GM12878 (cell line): Measurements from ENCODE around the gene PSMD13. TPM values are rescaled to one million over a fixed set of nuclear protein-coding genes. Genes with fewer than 3 reads are reported as not detected.

Experiments
- ATAC-seq: fragments of 200-7000 bp; cut with Tn5 transposase; 3 replicates; pipeline ENCODE4 v1.9.1; 2020; ENCODE audit warnings: mild to moderate bottlenecking, moderate library complexity
- BruUV-seq: library from RNA; stranded (reverse); fragments of 400-500 nt; replicated peaks from 2 replicates; lab custom pipeline; 2021; lab: Mats Ljungman, UMichigan
- CTCF ChIA-PET: fragments of 300-600 bp; sonication (Branson Sonifier 250); formaldehyde crosslinking; extraction: SDS; loops from one replicate; lab custom pipeline; 2021; ENCODE audit warnings: inconsistent platforms; lab: Yijun Ruan, JAX
- POLR2A ChIA-PET: fragments of 350-600 bp; formaldehyde crosslinking; extraction: SDS; loops from one replicate; lab custom pipeline; 2021; ENCODE audit warnings: inconsistent platforms; lab: Charles Lee
- RAD21 ChIA-PET: fragments of 300-600 bp; sonication (Branson Sonifier 250); formaldehyde crosslinking; loops from one replicate; lab custom pipeline; 2023; ENCODE audit warnings: antibody characterized with exemption; ENCODE audit not compliant: unreplicated experiment; lab: Charles Lee
- SMC1A ChIA-PET: fragments of 300-600 bp; sonication (Branson Sonifier 250); formaldehyde crosslinking; loops from one replicate; lab custom pipeline; 2023; ENCODE audit not compliant: unreplicated experiment, uncharacterized antibody; lab: Charles Lee
- DNase-seq: peaks from one replicate; pipeline ENCODE4 v3.0.0-alpha.2; 2011; ENCODE audit warnings: low read depth, low spot score
- FAIRE-seq: peaks from 3 replicates; lab custom pipeline; 2011; peaks lifted over from hg19 to GRCh38; lab: Jason Lieb, UNC
- H2AFZ ChIP-seq: 2 replicates; pipeline ENCODE4 v1.6.0; 2011; ENCODE audit warnings: low read depth, low read length, control low read depth; ENCODE audit not compliant: control insufficient read depth
- H3K27ac ChIP-seq: 2 replicates; pipeline ENCODE4 v1.5.1; 2011; ENCODE audit warnings: control low read depth; ENCODE audit not compliant: control insufficient read depth, insufficient read depth
- H3K27me3 ChIP-seq, 2 experiments: replicated peaks in 1 of 2; 2 replicates each; pipeline versions ENCODE4 v1.6.0 to v1.6.1; 2011; ENCODE audit warnings: low read length in 1 of 2; ENCODE audit not compliant: control insufficient read depth in 2 of 2, insufficient read depth in 2 of 2
- H3K36me3 ChIP-seq, 2 experiments: 2 replicates each; pipeline ENCODE4 v1.5.1; 2011; ENCODE audit warnings: low read length in 1 of 2; ENCODE audit not compliant: control insufficient read depth in 2 of 2, insufficient read depth in 2 of 2
- H3K4me1 ChIP-seq: 2 replicates; pipeline ENCODE4 v1.6.1; 2011; ENCODE audit warnings: mild to moderate bottlenecking, low read length, moderate library complexity, mixed read lengths; ENCODE audit not compliant: control insufficient read depth, insufficient read depth
- H3K4me2 ChIP-seq: 2 replicates; pipeline ENCODE4 v1.6.0; 2011; ENCODE audit warnings: control low read depth; ENCODE audit not compliant: control insufficient read depth, insufficient read depth
- H3K4me3 ChIP-seq: fragments of 200-600 bp; sonication (generic); 2 replicates; pipeline ENCODE4 v1.5.1; 2016
- H3K79me2 ChIP-seq: 2 replicates; pipeline ENCODE4 v1.6.0; 2011; ENCODE audit warnings: low read length; ENCODE audit not compliant: control insufficient read depth, insufficient read depth
- H3K9ac ChIP-seq: 2 replicates; pipeline ENCODE4 v1.8.0; 2011; ENCODE audit warnings: low read length, control low read depth, mixed read lengths; ENCODE audit not compliant: control insufficient read depth, insufficient read depth
- H3K9me3 ChIP-seq: replicated peaks from 3 replicates; pipeline ENCODE4 v1.5.1; 2011; ENCODE audit warnings: mild to moderate bottlenecking, low read length; ENCODE audit not compliant: control insufficient read depth, insufficient read depth
- H4K20me1 ChIP-seq: 2 replicates; pipeline ENCODE4 v1.6.0; 2011; ENCODE audit not compliant: control insufficient read depth, insufficient read depth
- ETV6 ChIP-seq, 2 experiments: fragments of 450-650 bp in 1 of 2; IDR thresholded peaks in 1 of 2; conservative IDR thresholded peaks in 1 of 2; 2 replicates each; pipeline ENCODE4 v1.6.1; 2014; ENCODE audit warnings: antibody characterized with exemption in 1 of 2, borderline replicate concordance in 1 of 2, low read depth in 1 of 2, mild to moderate bottlenecking in 1 of 2, moderate library complexity in 1 of 2
- IRF4 ChIP-seq: IDR thresholded peaks from 2 replicates; pipeline ENCODE4 v1.6.1; 2011; ENCODE audit warnings: low read depth, low read length
- KLF5 ChIP-seq: fragments of 450-650 bp; IDR thresholded peaks from 2 replicates; pipeline ENCODE4 v1.6.1; 2014; ENCODE audit warnings: mild to moderate bottlenecking; ENCODE audit not compliant: partially characterized antibody
- NFIC ChIP-seq: IDR thresholded peaks from 2 replicates; pipeline ENCODE4 v1.6.1; 2012; ENCODE audit warnings: low read depth, mild to moderate bottlenecking, inconsistent platforms, low read length, moderate library complexity
- PML ChIP-seq: IDR thresholded peaks from 2 replicates; pipeline ENCODE4 v1.6.1; 2012; ENCODE audit warnings: low read length, inconsistent platforms
- POLR2A ChIP-seq: IDR thresholded peaks from 2 replicates; pipeline ENCODE4 v1.6.1; 2011; ENCODE audit warnings: low read depth, mild to moderate bottlenecking, low read length
- SUPT20H ChIP-seq: IDR thresholded peaks from 2 replicates; pipeline ENCODE4 v1.6.1; 2011; ENCODE audit warnings: low read depth, mild to moderate bottlenecking, low read length, moderate library complexity, borderline replicate concordance; ENCODE audit not compliant: control insufficient read depth
- ZBED1 ChIP-seq: IDR thresholded peaks from 2 replicates; pipeline ENCODE4 v1.6.1; 2016; ENCODE audit warnings: borderline replicate concordance
- ZNF207 ChIP-seq: fragments of 450-650 bp; IDR thresholded peaks from 2 replicates; pipeline ENCODE4 v1.6.1; 2014; ENCODE audit warnings: antibody characterized with exemption, mild to moderate bottlenecking, borderline replicate concordance
- WGBS: methylation state at CpG from one replicate; pipeline ENCODE4 v1.1.6; 2016; ENCODE audit warnings: low lambda C conversion rate; ENCODE audit not compliant: insufficient replicate concordance, insufficient coverage; ENCODE audit errors: missing lambda C conversion rate; 5-methylcytosine and 5-hydroxymethylcytosine counted together
- in situ Hi-C: fragments of 300-500 bp; cut with MboI; formaldehyde crosslinking; loops from 9 replicates; pipeline ENCODE4 v1.14.3; 2018; ENCODE audit warnings: mixed read lengths
- intact Hi-C: fragments of 100-400 bp; cut with micrococcal nuclease; formaldehyde crosslinking; loops from one replicate; pipeline ENCODE4 v1.14.2; 2022; ENCODE audit not compliant: unreplicated experiment
- polyA plus RNA-seq, 11 experiments: library from polyadenylated mRNA; depleted of rRNA in 4 of 11; unstranded in 6 of 11; stranded (reverse) in 5 of 11; fragments of >200 nt; fragmentation: Nextera tagmentation in 4 of 11; fragmentation: Illumina TruSeq in 1 of 11; extraction: Ambion mirVana in 4 of 11; extraction: Trizol in 1 of 11; gene quantifications; 1 replicate in 1 of 11; 2 replicates in 10 of 11; pipeline versions ENCODE4 v1.2.1 to v1.2.3, GENCODE V29; 2011 to 2016; ENCODE audit warnings: inconsistent platforms in 2 of 11, missing spikeins in 2 of 11, low read depth in 1 of 11
- total RNA-seq, 4 experiments: library from RNA; depleted of rRNA in 3 of 4; stranded (reverse); fragments of >200 nt in 3 of 4; fragmentation: Illumina TruSeq in 1 of 4; extraction: Trizol in 1 of 4; gene quantifications; 2 replicates each; pipeline versions ENCODE4 v1.2.1 to v1.2.3, GENCODE V29; 2013 to 2021
- TF ChIP-seq, protein P1 (sequence below): fragments of 450-650 bp; IDR thresholded peaks from 2 replicates; pipeline ENCODE4 v1.6.1; 2017; ENCODE audit warnings: borderline replicate concordance

PSMD13 gene
- total and polyA plus RNA-seq, 10 of the 15 experiments (the other 5 are each of a cell fraction or from before 2014, with no cell fraction given): 141 to 303 (median 177) TPM

DNA sequence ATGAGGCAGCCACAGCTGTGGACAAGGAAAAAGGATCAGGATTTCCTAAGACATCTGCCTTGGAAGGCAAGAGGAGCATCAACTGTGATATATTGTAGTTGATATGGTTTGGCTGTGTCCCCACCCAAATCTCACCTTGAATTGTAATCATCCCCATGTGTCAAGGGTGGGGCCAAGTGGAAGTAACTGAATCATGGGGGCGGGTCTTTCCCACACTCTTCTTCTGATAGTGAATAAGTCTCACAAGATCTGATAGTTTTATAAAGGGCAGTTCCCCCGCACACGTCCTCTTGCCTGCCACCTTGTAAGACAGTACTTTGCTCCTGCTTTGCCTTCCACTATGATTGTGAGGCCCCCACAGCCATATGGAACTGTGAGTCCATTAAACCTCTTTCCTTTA, 19.1 kb upstream of the PSMD13 start:
- ATAC-seq: no peak

DNA sequence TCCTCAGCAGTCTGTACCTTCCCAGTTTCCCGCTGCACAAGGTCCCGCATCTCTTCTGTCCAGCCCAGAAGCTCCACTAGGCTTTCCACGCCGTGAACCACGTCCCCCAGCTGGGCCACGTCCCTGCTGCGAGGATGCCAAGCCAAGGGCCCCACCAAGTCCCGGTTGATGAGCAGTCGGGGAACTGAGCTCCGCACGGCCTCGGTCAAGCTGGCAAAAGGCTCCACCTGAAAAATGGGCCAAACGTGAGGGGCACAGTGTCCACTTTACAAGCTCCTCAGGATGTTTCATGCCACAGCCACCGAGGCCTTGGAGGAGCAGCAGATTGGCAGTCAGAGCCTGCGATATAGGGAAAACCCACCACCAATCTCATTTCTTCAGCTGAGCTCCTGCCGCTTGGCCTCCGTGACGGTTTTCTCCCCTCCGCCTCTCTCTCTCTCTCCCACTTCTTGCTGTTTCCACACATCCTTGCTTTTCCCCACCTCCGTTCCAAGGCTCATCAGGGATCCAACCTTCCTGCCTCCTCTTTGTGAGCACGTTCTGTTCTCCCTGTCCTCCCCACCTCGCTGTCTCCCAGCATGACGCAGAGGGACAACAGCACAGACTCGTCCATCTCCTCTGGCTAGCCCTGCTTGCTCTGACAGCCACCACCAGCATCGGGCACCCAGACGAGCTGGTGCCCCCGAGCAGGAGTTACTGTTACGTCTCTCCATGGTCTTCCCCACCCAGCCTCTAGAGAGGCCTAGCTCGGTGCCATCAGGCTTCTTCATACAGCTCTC, 17.8 kb upstream of the PSMD13 start:
- intact Hi-C loops (no loop called here), in situ Hi-C loops (no loop called here)
- no peak overlapping the region for H3K4me3 ChIP-seq
- no peak for TF ChIP-seq SUPT20H
- TF ChIP-seq ZNF207: no peak
- TF ChIP-seq, protein P1, sequence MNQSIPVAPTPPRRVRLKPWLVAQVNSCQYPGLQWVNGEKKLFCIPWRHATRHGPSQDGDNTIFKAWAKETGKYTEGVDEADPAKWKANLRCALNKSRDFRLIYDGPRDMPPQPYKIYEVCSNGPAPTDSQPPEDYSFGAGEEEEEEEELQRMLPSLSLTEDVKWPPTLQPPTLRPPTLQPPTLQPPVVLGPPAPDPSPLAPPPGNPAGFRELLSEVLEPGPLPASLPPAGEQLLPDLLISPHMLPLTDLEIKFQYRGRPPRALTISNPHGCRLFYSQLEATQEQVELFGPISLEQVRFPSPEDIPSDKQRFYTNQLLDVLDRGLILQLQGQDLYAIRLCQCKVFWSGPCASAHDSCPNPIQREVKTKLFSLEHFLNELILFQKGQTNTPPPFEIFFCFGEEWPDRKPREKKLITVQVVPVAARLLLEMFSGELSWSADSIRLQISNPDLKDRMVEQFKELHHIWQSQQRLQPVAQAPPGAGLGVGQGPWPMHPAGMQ: no peak
- TF ChIP-seq ZBED1: no peak
- TF ChIP-seq PML: no peak
- peak; percentile 45; the same call in 1 of the 2 replicates for TF ChIP-seq POLR2A
- WGBS: 84% methylated on average over 27 of the region's 29 CpGs
- no peak overlapping the region for H2AFZ ChIP-seq
- no peak overlapping the region for H3K27ac ChIP-seq
- DNase-seq (no peak), ATAC-seq (no peak), FAIRE-seq (no peak)
- no peaks in the 10 kb centered on the region for H3K27me3 ChIP-seq
- POLR2A ChIA-PET: interaction anchor here (1.7 kb wide), 1 partner anchor 11 kb away, joined by 4 read pairs; no protein-coding TSS in a partner anchor
- no peaks in the 10 kb centered on the region for H4K20me1 ChIP-seq
- RAD21 ChIA-PET: no interaction called here
- CTCF ChIA-PET: interaction anchor here (0.5 to 1.3 kb wide), 3 partner anchors 12 to 145 kb away, joined by 3 to 6 read pairs (median 4); partner anchors contain the start of gene BET1L
- H3K9me3 ChIP-seq: no peaks in the 10 kb centered on the region
- H3K4me1 ChIP-seq: no peaks in the 10 kb centered on the region
- SMC1A ChIA-PET: no interaction called here
- H3K4me2 ChIP-seq: no peak overlapping the region
- no peaks in the 10 kb centered on the region for H3K79me2 ChIP-seq
- no peak overlapping the region for H3K9ac ChIP-seq
- peaks cover 5 to 14% of the 10 kb centered on the region in 2 experiments for H3K36me3 ChIP-seq
- no TSS peak for BruUV-seq

More for the DNA sequence above, 19.1 kb upstream of the PSMD13 start:
- TF ChIP-seq ETV6 (conservative IDR thresholded peaks at IDR 0.05 in 1 of 2, IDR thresholded peaks at IDR 0.05 in 1 of 2; ENCODE audit: borderline replicate concordance in 1 of 2, low read depth in 1 of 2): no peak
- no peak for TF ChIP-seq KLF5
- TF ChIP-seq NFIC: no peak
- TF ChIP-seq IRF4: no peak
- TF ChIP-seq, all 136 proteins: peak for 0
- Histone ChIP-seq H4K20me1 (no peaks in the 10 kb centered on the region), H3K4me2 (no peak overlapping the region), H3K9ac (no peak overlapping the region), H3K27me3 (no peaks in the 10 kb centered on the region), H3K9me3 (no peaks in the 10 kb centered on the region), H2AFZ (no peak overlapping the region), H3K4me1 (no peaks in the 10 kb centered on the region), H3K79me2 (no peaks in the 10 kb centered on the region), H3K27ac (no peak overlapping the region), H3K36me3 (peaks cover 13 to 19% of the 10 kb centered on the region in 2 experiments), H3K4me3 (no peak overlapping the region)
- no peak for FAIRE-seq
- in situ Hi-C loops (no loop called here), intact Hi-C loops (no loop called here)
- ChIA-PET POLR2A (no interaction called here), SMC1A (interaction anchor here (1.5 kb wide), 1 partner anchor 17 kb away, joined by 3 read pairs; no protein-coding TSS in a partner anchor), CTCF (interaction anchor here (1.0 kb wide), 2 partner anchors 11 to 138 kb away, joined by 3 read pairs; partner anchors contain the start of gene BET1L), RAD21 (no interaction called here)
- 93% methylated on average over 3 of the region's 3 CpGs for WGBS
- DNase-seq: no peak
- BruUV-seq: no TSS peak
